HepG2 (cell line): ENCODE results near the gene MAP3K8. TPM values are rescaled to one million over a fixed set of nuclear protein-coding genes. Genes with fewer than 3 reads are reported as not detected.
A peak's percentile ranks its signal among the peaks of the same experiment; 100 is the strongest.

Experiments used
- ATAC-seq: fragments of 200-7000 bp; cut with Tn5 transposase; 3 replicates; pipeline ENCODE4 v1.9.1; 2020; ENCODE audit warnings: mild to moderate bottlenecking, moderate library complexity
- BruUV-seq: library from RNA; stranded (reverse); fragments of 400-500 nt; replicated peaks from 2 replicates; lab custom pipeline; 2021; lab: Mats Ljungman, UMichigan
- CTCF ChIA-PET: fragments of 300-600 bp; formaldehyde crosslinking; extraction: SDS; loops from one replicate; lab custom pipeline; 2021; ENCODE audit warnings: low total read pairs, inconsistent platforms, low intra/inter-chr PET ratio; lab: Yijun Ruan, JAX
- POLR2A ChIA-PET: fragments of 350-600 bp; sonication (Branson Sonifier 250); formaldehyde crosslinking; loops from one replicate; lab custom pipeline; 2020; ENCODE audit warnings: antibody characterized with exemption, inconsistent platforms; lab: Yijun Ruan, JAX
- DNase-seq: peaks from one replicate; pipeline ENCODE4 v3.0.0-alpha.2; 2015; ENCODE audit warnings: low spot score
- FAIRE-seq: peaks from 3 replicates; lab custom pipeline; 2011; peaks lifted over from hg19 to GRCh38; lab: Jason Lieb, UNC
- H2AFZ ChIP-seq: one replicate; pipeline ENCODE4 v1.6.1; 2011; ENCODE audit warnings: low read length, inconsistent platforms
- H3K27ac ChIP-seq: fragments of 300-600 bp; 3 replicates; pipeline ENCODE4 v1.8.0; 2011; ENCODE audit warnings: mixed run types, mild to moderate bottlenecking, mixed read lengths, low read length, inconsistent platforms; ENCODE audit not compliant: insufficient read depth; ENCODE audit errors: extremely low read length
- H3K27me3 ChIP-seq, 2 experiments: fragments of 200-600 bp in 1 of 2; 2 replicates in 1 of 2; 3 replicates in 1 of 2; pipeline versions ENCODE4 v1.6.0 to v1.8.0; 2011; ENCODE audit warnings: low read length in 2 of 2, mild to moderate bottlenecking in 2 of 2, moderate library complexity in 2 of 2, inconsistent platforms in 1 of 2; ENCODE audit not compliant: insufficient read depth in 2 of 2, control insufficient read depth in 1 of 2
- H3K36me3 ChIP-seq, 2 experiments: fragments of 200-600 bp in 1 of 2; replicated peaks in 1 of 2; 2 replicates in 1 of 2; 3 replicates in 1 of 2; pipeline versions ENCODE4 v1.5.1 to v1.8.0; 2011; ENCODE audit warnings: low read length in 2 of 2, inconsistent platforms in 1 of 2; ENCODE audit not compliant: insufficient read depth in 2 of 2, control insufficient read depth in 1 of 2
- H3K4me1 ChIP-seq: 2 replicates; pipeline ENCODE4 v1.5.1; 2012; ENCODE audit warnings: low read length, inconsistent platforms; ENCODE audit not compliant: insufficient read depth
- H3K4me2 ChIP-seq: 2 replicates; pipeline ENCODE4 v1.6.0; 2011; ENCODE audit warnings: low read depth, low read length, inconsistent platforms
- H3K4me3 ChIP-seq, 3 experiments: fragments of 200-600 bp in 1 of 3; sonication (generic), shearing (Covaris generic) in 1 of 3; replicated peaks in 1 of 3; 2 replicates each; pipeline ENCODE4 v1.5.1; 2011 to 2016; ENCODE audit warnings: low read length in 3 of 3, inconsistent platforms in 2 of 3, low read depth in 2 of 3, mild to moderate bottlenecking in 2 of 3, control low read depth in 1 of 3, mixed read lengths in 1 of 3; ENCODE audit not compliant: insufficient read depth in 1 of 3
- H3K79me2 ChIP-seq: one replicate; pipeline ENCODE4 v1.6.1; 2011; ENCODE audit warnings: low read length, inconsistent platforms; ENCODE audit not compliant: insufficient read depth
- H3K9ac ChIP-seq: 2 replicates; pipeline ENCODE4 v1.6.0; 2011; ENCODE audit warnings: mild to moderate bottlenecking, low read depth, low read length, inconsistent platforms; ENCODE audit not compliant: insufficient read depth
- H3K9me3 ChIP-seq: 2 replicates; pipeline ENCODE4 v1.5.1; 2012; ENCODE audit warnings: mild to moderate bottlenecking, low read length
- H4K20me1 ChIP-seq: 2 replicates; pipeline ENCODE4 v1.6.0; 2011; ENCODE audit warnings: inconsistent platforms, mild to moderate bottlenecking, low read length, moderate library complexity; ENCODE audit not compliant: insufficient read depth
- JUND ChIP-seq: sonication (generic); formaldehyde crosslinking; IDR thresholded peaks from 2 replicates; pipeline ENCODE4 v1.8.0; 2022; ENCODE audit warnings: mild to moderate bottlenecking, missing genetic modification reagents
- MIER2 ChIP-seq: IDR thresholded peaks from 2 replicates; pipeline ENCODE4 v1.6.1; 2016; ENCODE audit warnings: missing biosample characterization, missing genetic modification reagents
- SAP130 ChIP-seq: IDR thresholded peaks from 2 replicates; pipeline ENCODE4 v1.6.1; 2016; ENCODE audit warnings: low read depth
- ZBTB8A ChIP-seq: sonication (generic); formaldehyde crosslinking; IDR thresholded peaks from 2 replicates; pipeline ENCODE4 v1.4.0; 2020; ENCODE audit warnings: mild to moderate bottlenecking, low read depth, missing genetic modification reagents, borderline replicate concordance
- ZNF468 ChIP-seq: sonication (generic); formaldehyde crosslinking; IDR thresholded peaks from 2 replicates; pipeline ENCODE4 v1.8.0; 2022; ENCODE audit warnings: mild to moderate bottlenecking, moderate library complexity, missing genetic modification reagents
- ZNF800 ChIP-seq: sonication (generic); formaldehyde crosslinking; IDR thresholded peaks from 2 replicates; pipeline ENCODE4 v1.4.0; 2020; ENCODE audit warnings: missing genetic modification reagents
- WGBS: methylation state at CpG from one replicate; pipeline ENCODE4 v1.1.6; 2017; ENCODE audit warnings: low lambda C conversion rate; 5-methylcytosine and 5-hydroxymethylcytosine counted together
- in situ Hi-C: cut with HindIII; loops from 2 replicates; pipeline ENCODE4 v1.10.0; 2017; ENCODE audit warnings: low pct_unique_long_range_greater_than_20kb; ENCODE audit not compliant: extremely low pct_ligation_motif_present
- intact Hi-C: fragments of 100-400 bp; cut with micrococcal nuclease; formaldehyde crosslinking; loops from one replicate; pipeline ENCODE4 v1.10.0; 2022; ENCODE audit not compliant: unreplicated experiment
- polyA plus RNA-seq, 8 experiments: library from polyadenylated mRNA; depleted of rRNA in 3 of 8; stranded (reverse) in 7 of 8; unstranded in 1 of 8; fragments of >200 nt; fragmentation: Illumina TruSeq in 4 of 8; extraction: Trizol in 4 of 8; gene quantifications; 2 replicates each; pipeline versions ENCODE4 v1.2.1 to v1.2.3, GENCODE V29; 2011 to 2016; ENCODE audit warnings: low read depth in 4 of 8, missing spikeins in 1 of 8, mixed read lengths in 1 of 8; ENCODE audit not compliant: insufficient read depth in 1 of 8
- total RNA-seq, 5 experiments: library from RNA; depleted of rRNA; stranded (reverse); fragments of >200 nt; fragmentation: Illumina TruSeq; extraction: Trizol; gene quantifications; 2 replicates each; pipeline ENCODE4 v1.2.3, GENCODE V29; 2016; ENCODE audit warnings: low read depth in 1 of 5
- TF ChIP-seq, protein P1 (sequence below): sonication (generic); formaldehyde crosslinking; IDR thresholded peaks from 2 replicates; pipeline ENCODE4 v1.5.0; 2020; ENCODE audit warnings: missing genetic modification reagents, mild to moderate bottlenecking, borderline replicate concordance
- TF ChIP-seq, protein P2 (sequence below): sonication (generic); formaldehyde crosslinking; IDR thresholded peaks from 2 replicates; pipeline ENCODE4 v1.8.0; 2022; ENCODE audit warnings: missing genetic modification reagents, low read depth, mild to moderate bottlenecking, borderline replicate concordance

Gene MAP3K8
- total and polyA plus RNA-seq, 2 of the 13 experiments (the other 11 are each of a cell fraction or from before 2014, with no cell fraction given) = 19.3 to 37.9 TPM

DNA sequence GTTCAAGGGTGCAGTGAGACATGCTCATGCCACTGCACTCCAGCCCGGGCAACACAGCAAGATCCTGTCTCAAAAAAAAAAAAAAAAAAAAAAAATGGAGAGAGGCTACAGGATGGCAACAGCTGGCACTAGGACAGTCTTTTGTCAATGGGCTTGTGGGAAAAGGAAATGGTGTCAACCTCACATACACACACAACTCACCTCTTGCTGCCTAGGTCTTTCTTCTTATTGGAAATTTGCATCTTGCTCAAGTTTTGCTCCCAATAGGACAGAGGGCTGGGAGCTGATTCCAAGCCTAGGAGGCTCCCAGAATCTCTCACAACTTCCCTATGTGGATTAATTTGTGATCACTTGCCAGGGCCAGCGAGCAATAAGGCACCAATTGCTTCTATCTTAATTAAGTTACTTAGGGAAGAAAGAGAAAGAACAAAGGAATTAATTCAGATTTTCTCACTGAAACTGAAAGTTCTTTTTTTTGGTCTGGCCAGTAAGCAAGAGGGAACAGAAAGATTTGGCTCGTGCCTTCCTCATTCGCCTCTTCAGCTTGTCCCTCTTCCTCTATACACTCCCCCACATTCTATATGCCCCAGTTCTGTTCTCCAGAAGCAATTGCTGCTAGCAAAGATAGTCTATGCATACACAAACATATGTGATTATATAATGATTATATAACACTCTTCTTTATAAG, 33.8 kb downstream of the MAP3K8 start:
- no peak for DNase-seq
- Histone ChIP-seq H3K4me2 (no peak overlapping the region), H3K27me3 (no peaks in the 10 kb centered on the region; a peak in 1 of 5 replicates), H3K9ac (no peak overlapping the region), H3K4me1 (peaks cover 14% of the 10 kb centered on the region), H3K36me3 (no peaks in the 10 kb centered on the region), H3K27ac (no peak overlapping the region), H3K79me2 (no peaks in the 10 kb centered on the region), H2AFZ (no peak overlapping the region), H3K4me3 (no peak overlapping the region), H3K9me3 (no peaks in the 10 kb centered on the region), H4K20me1 (no peaks in the 10 kb centered on the region)
- ChIA-PET CTCF (no interaction called here), POLR2A (interaction anchor here (0.6 kb wide), 1 partner anchor 34 kb away, joined by 5 read pairs; no protein-coding TSS in a partner anchor)
- TF ChIP-seq, protein P1, sequence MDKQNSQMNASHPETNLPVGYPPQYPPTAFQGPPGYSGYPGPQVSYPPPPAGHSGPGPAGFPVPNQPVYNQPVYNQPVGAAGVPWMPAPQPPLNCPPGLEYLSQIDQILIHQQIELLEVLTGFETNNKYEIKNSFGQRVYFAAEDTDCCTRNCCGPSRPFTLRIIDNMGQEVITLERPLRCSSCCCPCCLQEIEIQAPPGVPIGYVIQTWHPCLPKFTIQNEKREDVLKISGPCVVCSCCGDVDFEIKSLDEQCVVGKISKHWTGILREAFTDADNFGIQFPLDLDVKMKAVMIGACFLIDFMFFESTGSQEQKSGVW (CRISPR knock-in tag) = no peak
- TF ChIP-seq ZNF468 (CRISPR knock-in tag) = no peak
- no peak for ATAC-seq
- intact Hi-C loops = no loop called here
- in situ Hi-C loops = no loop called here
- BruUV-seq = no TSS peak
- FAIRE-seq = no peak
- 62% methylated on average over 4 of the region's 4 CpGs for WGBS

DNA sequence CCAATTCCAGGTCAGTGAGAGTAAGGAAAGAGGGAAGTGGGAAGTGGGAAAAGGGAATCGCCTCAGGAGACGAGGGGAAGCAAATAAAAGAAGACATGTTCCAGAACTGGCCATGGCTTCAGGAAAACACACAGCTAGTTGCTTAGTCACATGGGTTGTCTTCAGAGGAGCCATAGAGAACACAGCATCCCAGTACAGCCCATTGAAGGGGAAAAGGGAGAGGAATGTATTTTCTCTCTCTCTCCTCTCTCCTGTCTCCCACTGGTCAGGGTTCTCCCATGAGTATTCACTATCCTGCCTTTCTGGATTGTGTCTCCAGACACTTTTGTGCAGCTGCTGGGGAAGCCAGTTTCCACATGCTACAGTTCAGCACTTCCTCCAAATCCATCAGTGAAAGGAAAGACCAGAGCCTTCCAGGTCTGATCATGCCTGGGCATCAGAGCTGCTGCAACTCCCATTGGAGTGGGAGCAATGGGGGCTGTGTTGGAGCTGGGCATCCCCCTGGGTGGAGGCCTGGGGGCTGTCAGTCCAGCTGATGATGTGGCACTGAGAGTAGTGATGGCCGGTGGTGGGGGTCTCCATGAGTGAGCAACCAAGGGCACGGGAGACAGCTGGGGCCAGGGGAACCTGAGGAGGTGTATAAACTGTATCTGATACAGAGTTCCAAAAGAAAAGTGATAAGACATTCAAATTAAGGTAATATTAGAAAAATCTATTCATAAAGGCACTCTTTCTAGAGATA, 38.6 kb downstream of the MAP3K8 start:
- in situ Hi-C loops = no loop called here
- H3K27me3 ChIP-seq = no peaks in the 10 kb centered on the region
- no peak for TF ChIP-seq MIER2 (CRISPR knock-in tag)
- TF ChIP-seq SAP130 (CRISPR knock-in tag) = no peak
- TF ChIP-seq JUND = no peak
- TF ChIP-seq, protein P2, sequence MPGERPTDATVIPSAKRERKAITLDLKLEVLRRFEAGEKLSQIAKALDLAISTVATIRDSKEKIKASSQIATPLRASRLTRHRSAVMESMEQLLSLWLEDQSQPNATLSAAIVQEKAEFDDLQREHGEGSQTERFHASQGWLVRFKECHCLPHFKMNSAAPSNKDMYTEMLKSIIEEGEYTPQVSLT (CRISPR knock-in tag) = no peak
- TF ChIP-seq, protein P1 (CRISPR knock-in tag) = no peak
- no peak for TF ChIP-seq ZNF800
- TF ChIP-seq ZBTB8A (CRISPR knock-in tag) = no peak

More for the DNA sequence above, 38.6 kb downstream of the MAP3K8 start:
- H3K27ac ChIP-seq = no peak overlapping the region
- no peak overlapping the region for H3K9ac ChIP-seq
- CTCF ChIA-PET = no interaction called here
- ATAC-seq = peak; percentile 47; the same call in 2 of the 3 replicates
- H3K4me2 ChIP-seq = no peak overlapping the region
- no peaks in the 10 kb centered on the region for H3K9me3 ChIP-seq
- H3K4me3 ChIP-seq = no peak overlapping the region
- DNase-seq = no peak
- no peaks in the 10 kb centered on the region for H4K20me1 ChIP-seq
- no peak overlapping the region for H2AFZ ChIP-seq
- peaks cover 17% of the 10 kb centered on the region for H3K4me1 ChIP-seq
- H3K36me3 ChIP-seq = no peaks in the 10 kb centered on the region
- POLR2A ChIA-PET = interaction anchor here (0.6 kb wide), 1 partner anchor 39 kb away, joined by 3 read pairs; no protein-coding TSS in a partner anchor
- WGBS = 59% methylated on average over 4 of the region's 4 CpGs
- BruUV-seq = no TSS peak
- no peak for FAIRE-seq
- H3K79me2 ChIP-seq = no peaks in the 10 kb centered on the region
- intact Hi-C loops = no loop called here
